Astrocyte (in vitro differentiated cells and primary cell): ENCODE results near the gene MTARC1. TPM values are rescaled to one million over a fixed set of nuclear protein-coding genes. Genes with fewer than 3 reads are reported as not detected.

ENCODE experiments used
- DNase-seq: peaks from one replicate; pipeline ENCODE4 v3.0.0-alpha.2; 2010; ENCODE audit warnings: low read depth
- FAIRE-seq: peaks from 2 replicates; lab custom pipeline; 2011; peaks lifted over from hg19 to GRCh38; lab: Jason Lieb, UNC
- H2AFZ ChIP-seq: 2 replicates; pipeline ENCODE4 v1.6.0; 2012; ENCODE audit warnings: low read depth, low read length, inconsistent platforms
- H3K27ac ChIP-seq: 2 replicates; pipeline ENCODE4 v1.5.1; 2011; ENCODE audit warnings: low read depth, low read length, inconsistent platforms
- H3K27me3 ChIP-seq: 2 replicates; pipeline ENCODE4 v1.6.0; 2011; ENCODE audit warnings: low read length, inconsistent platforms; ENCODE audit not compliant: insufficient read depth
- H3K36me3 ChIP-seq: 2 replicates; pipeline ENCODE4 v1.5.1; 2011; ENCODE audit warnings: low read length, inconsistent platforms; ENCODE audit not compliant: insufficient read depth
- H3K4me1 ChIP-seq: 2 replicates; pipeline ENCODE4 v1.5.1; 2011; ENCODE audit warnings: low read length, inconsistent platforms; ENCODE audit not compliant: insufficient read depth
- H3K4me2 ChIP-seq: 2 replicates; pipeline ENCODE4 v1.6.0; 2012; ENCODE audit warnings: low read length, inconsistent platforms
- H3K4me3 ChIP-seq: 2 replicates; pipeline ENCODE4 v1.5.1; 2011; ENCODE audit warnings: low read depth, mild to moderate bottlenecking, low read length, inconsistent platforms; ENCODE audit not compliant: insufficient read depth
- H3K79me2 ChIP-seq: 2 replicates; pipeline ENCODE4 v1.6.0; 2012; ENCODE audit warnings: mild to moderate bottlenecking, low read length, inconsistent platforms; ENCODE audit not compliant: insufficient read depth
- H3K9ac ChIP-seq: 2 replicates; pipeline ENCODE4 v1.6.0; 2012; ENCODE audit warnings: mild to moderate bottlenecking, low read length, inconsistent platforms
- H3K9me3 ChIP-seq: 2 replicates; pipeline ENCODE4 v1.5.1; 2012; ENCODE audit warnings: low read depth, mild to moderate bottlenecking, low read length, inconsistent platforms; ENCODE audit not compliant: insufficient read depth
- H4K20me1 ChIP-seq: 2 replicates; pipeline ENCODE4 v1.6.0; 2012; ENCODE audit warnings: low read length, inconsistent platforms; ENCODE audit not compliant: insufficient read depth
- H3K27ac Mint-ChIP-seq: one replicate; pipeline ENCODE4 v1.8.0; 2021; ENCODE audit warnings: mild to moderate bottlenecking, mixed read lengths; ENCODE audit not compliant: unreplicated experiment
- H3K27me3 Mint-ChIP-seq: one replicate; pipeline ENCODE4 v1.8.0; 2021; ENCODE audit warnings: low read depth, mixed read lengths; ENCODE audit not compliant: unreplicated experiment
- H3K36me3 Mint-ChIP-seq: one replicate; pipeline ENCODE4 v1.8.0; 2021; ENCODE audit warnings: low read depth, mixed read lengths; ENCODE audit not compliant: unreplicated experiment
- H3K4me1 Mint-ChIP-seq: one replicate; pipeline ENCODE4 v1.8.0; 2021; ENCODE audit warnings: low read depth, mixed read lengths; ENCODE audit not compliant: unreplicated experiment
- H3K4me3 Mint-ChIP-seq: one replicate; pipeline ENCODE4 v1.8.0; 2021; ENCODE audit warnings: mild to moderate bottlenecking, moderate library complexity, mixed read lengths; ENCODE audit not compliant: unreplicated experiment
- H3K9me3 Mint-ChIP-seq: one replicate; pipeline ENCODE4 v1.8.0; 2021; ENCODE audit warnings: mild to moderate bottlenecking, mixed read lengths; ENCODE audit not compliant: unreplicated experiment
- EZH2 ChIP-seq: IDR thresholded peaks from 2 replicates; pipeline ENCODE4 v1.6.1; 2012; ENCODE audit warnings: mild to moderate bottlenecking, low read length, inconsistent platforms; ENCODE audit not compliant: insufficient read depth
- total RNA-seq: library from RNA; stranded (reverse); gene quantifications from 2 replicates; pipeline ENCODE4 v1.2.1, GENCODE V29; 2021
- TF ChIP-seq, protein P1 (sequence below): IDR thresholded peaks from 2 replicates; pipeline ENCODE4 v1.5.1; 2011; ENCODE audit warnings: low read depth, mild to moderate bottlenecking, inconsistent platforms, low read length, moderate library complexity; ENCODE audit not compliant: insufficient read depth

Gene MTARC1
- total RNA-seq, 1 donor from 2014 or later, result 8.5 TPM

DNA sequence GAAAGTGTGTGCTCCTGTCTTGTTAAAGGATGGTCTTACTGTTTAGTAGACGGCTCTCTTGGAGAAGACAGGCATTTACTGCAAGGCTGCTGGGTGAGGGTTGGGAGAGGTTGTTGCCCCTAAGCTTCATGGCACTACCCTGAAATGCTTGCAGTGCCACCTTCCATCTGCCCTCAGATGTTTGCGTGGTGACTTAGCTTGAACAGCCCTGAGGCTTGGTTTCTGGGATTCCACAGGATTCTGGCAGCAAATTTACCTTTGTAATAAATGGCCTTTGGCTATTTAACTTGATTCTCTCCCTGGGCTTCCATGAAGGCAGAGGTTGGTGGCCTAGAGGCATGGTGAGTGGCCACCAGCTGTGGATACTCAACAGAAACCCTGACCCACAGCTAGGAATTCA, 11.6 kb downstream of the MTARC1 start:
- H3K27me3 ChIP-seq, result no peaks in the 10 kb centered on the region
- Mint-ChIP-seq H3K9me3 (peaks cover 3% of the 10 kb centered on the region), H3K27ac (no peak overlapping the region), H3K4me1 (peaks cover 9% of the 10 kb centered on the region), H3K27me3 (peaks cover 6% of the 10 kb centered on the region), H3K36me3 (peaks cover 5% of the 10 kb centered on the region), H3K4me3 (no peak overlapping the region)
- DNase-seq (no peak), FAIRE-seq (no peak)
- H4K20me1 ChIP-seq, result no peaks in the 10 kb centered on the region
- H3K4me3 ChIP-seq, result no peak overlapping the region
- no peak for TF ChIP-seq EZH2
- TF ChIP-seq, protein P1, sequence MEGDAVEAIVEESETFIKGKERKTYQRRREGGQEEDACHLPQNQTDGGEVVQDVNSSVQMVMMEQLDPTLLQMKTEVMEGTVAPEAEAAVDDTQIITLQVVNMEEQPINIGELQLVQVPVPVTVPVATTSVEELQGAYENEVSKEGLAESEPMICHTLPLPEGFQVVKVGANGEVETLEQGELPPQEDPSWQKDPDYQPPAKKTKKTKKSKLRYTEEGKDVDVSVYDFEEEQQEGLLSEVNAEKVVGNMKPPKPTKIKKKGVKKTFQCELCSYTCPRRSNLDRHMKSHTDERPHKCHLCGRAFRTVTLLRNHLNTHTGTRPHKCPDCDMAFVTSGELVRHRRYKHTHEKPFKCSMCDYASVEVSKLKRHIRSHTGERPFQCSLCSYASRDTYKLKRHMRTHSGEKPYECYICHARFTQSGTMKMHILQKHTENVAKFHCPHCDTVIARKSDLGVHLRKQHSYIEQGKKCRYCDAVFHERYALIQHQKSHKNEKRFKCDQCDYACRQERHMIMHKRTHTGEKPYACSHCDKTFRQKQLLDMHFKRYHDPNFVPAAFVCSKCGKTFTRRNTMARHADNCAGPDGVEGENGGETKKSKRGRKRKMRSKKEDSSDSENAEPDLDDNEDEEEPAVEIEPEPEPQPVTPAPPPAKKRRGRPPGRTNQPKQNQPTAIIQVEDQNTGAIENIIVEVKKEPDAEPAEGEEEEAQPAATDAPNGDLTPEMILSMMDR, result no peak
- no peak overlapping the region for H3K4me2 ChIP-seq
- H3K9me3 ChIP-seq, result no peaks in the 10 kb centered on the region
- H3K27ac ChIP-seq, result no peak overlapping the region
- no peaks in the 10 kb centered on the region for H3K4me1 ChIP-seq
- H3K79me2 ChIP-seq, result no peaks in the 10 kb centered on the region
- no peaks in the 10 kb centered on the region for H3K36me3 ChIP-seq
- no peak overlapping the region for H2AFZ ChIP-seq
- H3K9ac ChIP-seq, result no peak overlapping the region

DNA sequence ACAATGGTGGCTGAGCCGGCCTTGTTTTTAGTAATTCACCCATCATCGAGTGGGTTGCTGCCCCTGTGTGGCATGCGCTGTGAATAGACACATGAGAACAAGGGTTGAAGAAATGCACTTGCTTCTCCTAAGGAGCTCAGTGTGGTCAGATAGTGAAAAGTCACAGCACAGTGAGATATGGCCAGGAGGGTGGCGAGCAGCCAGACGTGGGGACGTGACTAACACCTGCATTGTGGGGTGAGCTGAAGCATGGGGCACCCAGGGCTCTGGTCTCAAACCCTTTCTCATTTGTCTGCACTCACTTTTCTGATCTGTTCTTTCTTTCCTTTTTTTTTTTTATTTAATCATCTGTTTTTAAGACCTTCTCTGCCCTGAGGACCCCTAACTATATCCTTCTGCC, 13.5 kb downstream of the MTARC1 start:
- Histone ChIP-seq H3K27me3 (no peaks in the 10 kb centered on the region), H4K20me1 (no peaks in the 10 kb centered on the region), H2AFZ (no peak overlapping the region), H3K79me2 (no peaks in the 10 kb centered on the region), H3K9me3 (no peaks in the 10 kb centered on the region), H3K4me1 (no peaks in the 10 kb centered on the region), H3K27ac (no peak overlapping the region), H3K36me3 (no peaks in the 10 kb centered on the region), H3K4me2 (no peak overlapping the region), H3K9ac (no peak overlapping the region), H3K4me3 (no peak overlapping the region)
- H3K36me3 Mint-ChIP-seq, result peaks cover 5% of the 10 kb centered on the region
- H3K4me1 Mint-ChIP-seq, result peaks cover 9% of the 10 kb centered on the region
- DNase-seq (no peak), FAIRE-seq (no peak)
- H3K27ac Mint-ChIP-seq, result no peak overlapping the region
- peaks cover 3% of the 10 kb centered on the region for H3K9me3 Mint-ChIP-seq
- TF ChIP-seq, protein P1, result no peak
- no peak for TF ChIP-seq EZH2
- peaks cover 6% of the 10 kb centered on the region for H3K27me3 Mint-ChIP-seq
- no peak overlapping the region for H3K4me3 Mint-ChIP-seq

DNA sequence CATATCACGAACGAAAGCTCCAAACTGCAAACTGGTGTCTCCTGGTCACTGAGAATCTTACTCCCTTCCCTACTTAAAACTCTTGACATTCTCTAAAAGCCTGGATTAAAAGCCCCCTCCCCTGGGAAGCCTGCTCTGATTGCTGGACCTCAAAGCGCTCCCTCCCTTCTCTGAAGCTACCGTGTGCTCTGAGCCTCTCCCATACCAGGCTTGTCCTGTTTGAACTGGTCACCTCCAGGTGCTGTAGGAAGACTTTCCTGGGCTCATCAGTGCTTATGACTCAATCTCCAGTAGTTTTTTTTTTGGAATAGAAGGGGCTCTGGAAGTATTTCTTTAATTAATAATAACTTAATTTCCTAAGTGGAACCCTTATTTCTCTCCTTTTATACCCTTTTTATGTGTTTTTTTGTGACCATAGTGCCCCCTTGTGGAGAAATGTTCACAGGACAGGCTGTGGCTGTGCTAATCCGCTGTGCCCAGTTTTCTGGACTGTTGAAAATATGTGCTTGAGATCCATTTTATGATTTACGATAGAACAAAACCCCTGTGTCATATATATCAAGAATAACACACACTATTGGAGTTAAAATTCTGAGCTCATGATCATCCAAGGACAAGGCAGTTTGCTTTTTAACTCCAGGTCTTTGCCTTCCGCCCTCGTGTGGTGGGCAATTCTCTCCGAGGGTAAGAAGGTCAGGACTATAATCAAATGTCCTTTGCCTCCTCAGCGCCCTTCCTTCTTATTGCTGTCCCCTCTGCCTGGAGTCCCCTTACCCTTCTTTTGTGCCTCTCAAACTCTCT, 16.9 kb downstream of the MTARC1 start:
- no peak overlapping the region for H3K27ac Mint-ChIP-seq
- no peak for DNase-seq

More for the DNA sequence above, 16.9 kb downstream of the MTARC1 start:
- no peak for FAIRE-seq
- H3K27me3 Mint-ChIP-seq, result peaks cover 6% of the 10 kb centered on the region
- Histone ChIP-seq H3K27ac (no peak overlapping the region), H3K36me3 (no peaks in the 10 kb centered on the region), H3K4me1 (no peaks in the 10 kb centered on the region), H3K9me3 (no peaks in the 10 kb centered on the region), H4K20me1 (no peaks in the 10 kb centered on the region), H3K27me3 (no peaks in the 10 kb centered on the region), H3K4me2 (no peak overlapping the region), H3K79me2 (no peaks in the 10 kb centered on the region), H3K9ac (no peak overlapping the region), H2AFZ (no peak overlapping the region), H3K4me3 (no peak overlapping the region)
- H3K4me3 Mint-ChIP-seq, result no peak overlapping the region
- H3K9me3 Mint-ChIP-seq, result no peaks in the 10 kb centered on the region
- peaks cover 3% of the 10 kb centered on the region for H3K36me3 Mint-ChIP-seq
- TF ChIP-seq, protein P1, result peak; percentile 87
- TF ChIP-seq EZH2, result no peak
- H3K4me1 Mint-ChIP-seq, result no peaks in the 10 kb centered on the region
